GM21390 (cell line): ENCODE results near the gene FGF12.

Source experiments
- ATAC-seq: cut with Tn5 transposase; IDR thresholded peaks from one replicate; pipeline ENCODE4 v1.9.1; 2021; ENCODE audit not compliant: unreplicated experiment

FGF12 gene

GRCh38 chr3:192275741-192276355 is 451.5 kb downstream of the FGF12 start:
- no peak for ATAC-seq

- ATAC-seq = no peak
These were observed 453.7 kb downstream of the FGF12 start for GRCh38 chr3:192273697-192274010.

- ATAC-seq = no peak
These were observed 454.2 kb downstream of the FGF12 start for GRCh38 chr3:192273001-192273696.

- no peak for ATAC-seq
These were observed 465.3 kb downstream of the FGF12 start for GRCh38 chr3:192262001-192262400.

GRCh38 chr3:192261135-192261534 is 466.2 kb downstream of the FGF12 start:
- ATAC-seq = no peak

- ATAC-seq = no peak
These were observed 467.0 kb downstream of the FGF12 start for GRCh38 chr3:192260116-192261010.

GRCh38 chr3:192259661-192260060 is 467.7 kb downstream of the FGF12 start:
- no peak for ATAC-seq

- no peak for ATAC-seq
These were observed 468.6 kb downstream of the FGF12 start for GRCh38 chr3:192258721-192259120.

GRCh38 chr3:192255839-192256238 is 471.5 kb downstream of the FGF12 start:
- ATAC-seq = no peak

GRCh38 chr3:192253138-192253887 is 474.0 kb downstream of the FGF12 start:
- ATAC-seq = no peak

GRCh38 chr3:192249516-192249915 is 477.8 kb downstream of the FGF12 start:
- ATAC-seq = no peak

GRCh38 chr3:192246847-192247559 is 480.3 kb downstream of the FGF12 start:
- no peak for ATAC-seq

- ATAC-seq = no peak
These were observed 482.8 kb downstream of the FGF12 start for GRCh38 chr3:192244591-192244990.

GRCh38 chr3:192239956-192240355 is 487.4 kb downstream of the FGF12 start:
- ATAC-seq = no peak

- no peak for ATAC-seq
These were observed 489.2 kb downstream of the FGF12 start for GRCh38 chr3:192237992-192238608.

- ATAC-seq = no peak
These were observed 497.5 kb downstream of the FGF12 start for GRCh38 chr3:192229866-192230265.

- no peak for ATAC-seq
These were observed 502.6 kb downstream of the FGF12 start for GRCh38 chr3:192224634-192225155.

- no peak for ATAC-seq
These were observed 503.5 kb downstream of the FGF12 start for GRCh38 chr3:192223815-192224214.

- ATAC-seq = no peak
These were observed 506.4 kb downstream of the FGF12 start for GRCh38 chr3:192220915-192221314.

- ATAC-seq = no peak
These were observed 507.4 kb downstream of the FGF12 start for GRCh38 chr3:192219926-192220325.
